Fibroblast of pulmonary artery (primary cell): ENCODE measurements around the gene CLDN4.
"Not testable (repeated sequence)": the region's sequence is repeated elsewhere in the genome, so short reads cannot be mapped to it uniquely, and the experiment has no call there.

ENCODE experiments used
- DNase-seq: peaks from one replicate; pipeline ENCODE4 v3.0.0-alpha.2; 2010; ENCODE audit warnings: low read depth
- H3K4me3 ChIP-seq: replicated peaks from 2 replicates; pipeline ENCODE4 v1.5.1; 2011; ENCODE audit warnings: low read depth, mild to moderate bottlenecking, control low read depth, low read length, moderate library complexity
- CTCF ChIP-seq: IDR thresholded peaks from 2 replicates; pipeline ENCODE4 v1.5.1; 2011; ENCODE audit warnings: mild to moderate bottlenecking, control low read depth, low read length, inconsistent platforms; ENCODE audit errors: missing control alignments

The CLDN4 gene

GRCh38 chr7:73831834-73832651, 1.2 kb downstream of the CLDN4 start:
- H3K4me3 ChIP-seq = no peak overlapping the region
- TF ChIP-seq CTCF = no peak
- DNase-seq = no peak

GRCh38 chr7:73832806-73833205, 2.0 kb downstream of the CLDN4 start:
- no peak for DNase-seq
- no peak for TF ChIP-seq CTCF
- H3K4me3 ChIP-seq = no peak overlapping the region

GRCh38 chr7:73833251-73833919, 2.6 kb downstream of the CLDN4 start:
- TF ChIP-seq CTCF = no peak
- no peak overlapping the region for H3K4me3 ChIP-seq
- no peak for DNase-seq

- no peak for DNase-seq
- TF ChIP-seq CTCF = no peak
- H3K4me3 ChIP-seq = no peak overlapping the region
Measured at GRCh38 chr7:73834626-73835191, 3.9 kb downstream of the CLDN4 start.

- H3K4me3 ChIP-seq, DNase-seq: not testable (repeated sequence)
Measured at GRCh38 chr7:73837167-73837566, 6.4 kb downstream of the CLDN4 start.

GRCh38 chr7:73838642-73839041, 7.8 kb downstream of the CLDN4 start:
- no peak overlapping the region for H3K4me3 ChIP-seq
- TF ChIP-seq CTCF = no peak
- DNase-seq = no peak

- no peak overlapping the region for H3K4me3 ChIP-seq
- no peak for DNase-seq
- no peak for TF ChIP-seq CTCF
Measured at GRCh38 chr7:73839290-73839689, 8.5 kb downstream of the CLDN4 start.
